ENCODE data around the gene SNED1.

DNA sequence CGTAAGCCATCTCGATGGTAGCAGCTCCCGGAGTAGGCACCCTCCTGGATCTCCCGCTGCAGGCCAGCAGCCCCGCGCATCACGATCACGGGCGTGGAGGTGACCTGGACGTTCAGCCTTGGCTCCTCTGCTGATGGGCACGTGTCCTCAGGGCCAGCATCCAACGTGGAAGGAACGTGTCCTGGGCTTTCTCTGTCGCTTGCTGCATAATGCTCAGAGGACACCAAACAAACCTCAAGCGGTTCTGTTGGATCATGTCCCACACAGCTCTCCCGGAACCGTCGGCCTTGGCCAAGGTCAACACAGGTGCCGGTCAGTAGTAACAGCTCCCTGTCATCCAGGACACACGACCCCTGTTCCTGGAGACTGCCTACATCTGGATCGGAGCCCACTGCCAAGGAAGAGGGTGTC, 127.8 kb downstream of the SNED1 start:
- TF ChIP-seq JUN (CRISPR knock-in tag; IDR thresholded peaks at IDR 0.05) = no peak
- TF ChIP-seq TCF7 (CRISPR knock-in tag; IDR thresholded peaks at IDR 0.05; ENCODE audit: low read depth) = no peak
- TF ChIP-seq CTCF (IDR thresholded peaks at IDR 0.05) = no peak
- no peak for TF ChIP-seq ZNF138 (CRISPR knock-in tag; conservative IDR thresholded peaks at IDR 0.05)
- TF ChIP-seq GABPB1 (CRISPR knock-in tag; IDR thresholded peaks at IDR 0.05) = no peak
- TF ChIP-seq FOXP4 (CRISPR knock-in tag; IDR thresholded peaks at IDR 0.05) = no peak
- no peak for TF ChIP-seq MAX (CRISPR knock-in tag; IDR thresholded peaks at IDR 0.05)
- TF ChIP-seq FOXP1 (CRISPR knock-in tag; IDR thresholded peaks at IDR 0.05; ENCODE audit: borderline replicate concordance) = no peak
- TF ChIP-seq, protein P1, sequence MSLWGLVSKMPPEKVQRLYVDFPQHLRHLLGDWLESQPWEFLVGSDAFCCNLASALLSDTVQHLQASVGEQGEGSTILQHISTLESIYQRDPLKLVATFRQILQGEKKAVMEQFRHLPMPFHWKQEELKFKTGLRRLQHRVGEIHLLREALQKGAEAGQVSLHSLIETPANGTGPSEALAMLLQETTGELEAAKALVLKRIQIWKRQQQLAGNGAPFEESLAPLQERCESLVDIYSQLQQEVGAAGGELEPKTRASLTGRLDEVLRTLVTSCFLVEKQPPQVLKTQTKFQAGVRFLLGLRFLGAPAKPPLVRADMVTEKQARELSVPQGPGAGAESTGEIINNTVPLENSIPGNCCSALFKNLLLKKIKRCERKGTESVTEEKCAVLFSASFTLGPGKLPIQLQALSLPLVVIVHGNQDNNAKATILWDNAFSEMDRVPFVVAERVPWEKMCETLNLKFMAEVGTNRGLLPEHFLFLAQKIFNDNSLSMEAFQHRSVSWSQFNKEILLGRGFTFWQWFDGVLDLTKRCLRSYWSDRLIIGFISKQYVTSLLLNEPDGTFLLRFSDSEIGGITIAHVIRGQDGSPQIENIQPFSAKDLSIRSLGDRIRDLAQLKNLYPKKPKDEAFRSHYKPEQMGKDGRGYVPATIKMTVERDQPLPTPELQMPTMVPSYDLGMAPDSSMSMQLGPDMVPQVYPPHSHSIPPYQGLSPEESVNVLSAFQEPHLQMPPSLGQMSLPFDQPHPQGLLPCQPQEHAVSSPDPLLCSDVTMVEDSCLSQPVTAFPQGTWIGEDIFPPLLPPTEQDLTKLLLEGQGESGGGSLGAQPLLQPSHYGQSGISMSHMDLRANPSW (CRISPR knock-in tag; conservative IDR thresholded peaks at IDR 0.05; ENCODE audit: low read depth) = no peak
- TF ChIP-seq SOX15 (CRISPR knock-in tag; IDR thresholded peaks at IDR 0.05) = no peak
- no peak for TF ChIP-seq TEAD1 (CRISPR knock-in tag; IDR thresholded peaks at IDR 0.05)
- TF ChIP-seq ATF1 (CRISPR knock-in tag; IDR thresholded peaks at IDR 0.05) = no peak
- no peak for TF ChIP-seq MXD4 (CRISPR knock-in tag; IDR thresholded peaks at IDR 0.05; ENCODE audit: borderline replicate concordance)
- no peak for TF ChIP-seq NFYB (CRISPR knock-in tag; conservative IDR thresholded peaks at IDR 0.05; ENCODE audit: low read depth)
